NCI-H2196 (cell line): ENCODE results near the gene NCR2.

ENCODE experiments used
- DNase-seq: peaks from one replicate; lab custom pipeline; 2025; ENCODE audit not compliant: unreplicated experiment; lab: John Stamatoyannopoulos, UW

The NCR2 gene

DNA sequence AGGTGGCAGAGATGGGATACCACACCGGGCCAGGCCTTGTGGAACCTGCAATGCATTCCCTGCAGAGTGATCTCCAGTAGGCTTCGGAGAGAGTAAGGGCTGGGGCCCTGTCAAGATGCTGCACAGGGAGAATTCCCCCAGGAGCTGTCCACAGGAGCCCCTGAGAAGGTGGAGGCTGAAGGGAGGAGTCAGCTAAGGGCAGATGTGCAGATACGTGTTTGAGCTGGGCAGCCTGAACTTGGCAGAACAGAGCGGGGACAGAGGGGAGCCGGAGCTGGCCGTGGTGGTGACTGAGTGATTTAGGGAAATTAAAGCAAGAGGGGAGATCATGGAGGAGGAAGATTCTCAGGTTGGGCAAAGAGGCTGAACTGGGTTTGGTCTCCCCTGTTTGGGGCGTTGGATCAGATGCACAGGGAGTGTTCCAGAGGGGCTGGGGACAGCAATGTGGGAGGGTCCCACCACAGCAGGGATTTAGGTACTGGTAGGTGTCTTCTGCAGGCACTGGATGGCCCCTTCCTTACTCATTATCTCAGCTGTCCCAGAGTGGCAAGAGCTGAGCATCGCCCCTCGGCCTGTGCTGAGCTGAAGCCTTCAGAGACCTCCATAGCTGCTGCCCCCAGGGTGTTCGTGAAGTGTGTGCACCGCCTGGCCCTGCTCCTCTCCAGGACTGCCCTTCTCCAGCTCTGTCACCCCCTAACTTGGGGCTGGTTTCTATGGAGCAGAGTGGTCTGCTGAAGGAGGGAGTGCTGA is 3.8 kb upstream of the NCR2 start:
- DNase-seq = no peak

DNA sequence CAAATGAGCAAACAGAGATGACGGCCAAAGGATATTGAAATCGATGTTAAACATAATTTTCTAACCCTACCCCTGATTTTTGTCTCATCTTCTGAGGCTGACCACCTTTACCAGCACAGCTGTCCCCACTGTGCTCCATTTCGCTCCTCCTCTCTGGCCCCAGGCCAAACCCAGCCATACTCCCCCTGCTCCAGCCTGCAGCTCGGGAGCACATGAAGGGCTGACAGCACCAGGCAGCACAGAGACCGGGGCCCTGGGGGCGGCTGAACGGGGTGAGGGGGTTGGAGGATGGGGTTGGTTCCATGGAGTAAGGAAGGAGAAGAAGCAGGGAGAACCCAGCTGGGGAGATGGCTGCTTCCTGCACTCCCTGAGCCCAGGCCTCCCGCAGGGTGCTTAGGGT is 3.2 kb upstream of the NCR2 start:
- no peak for DNase-seq

DNA sequence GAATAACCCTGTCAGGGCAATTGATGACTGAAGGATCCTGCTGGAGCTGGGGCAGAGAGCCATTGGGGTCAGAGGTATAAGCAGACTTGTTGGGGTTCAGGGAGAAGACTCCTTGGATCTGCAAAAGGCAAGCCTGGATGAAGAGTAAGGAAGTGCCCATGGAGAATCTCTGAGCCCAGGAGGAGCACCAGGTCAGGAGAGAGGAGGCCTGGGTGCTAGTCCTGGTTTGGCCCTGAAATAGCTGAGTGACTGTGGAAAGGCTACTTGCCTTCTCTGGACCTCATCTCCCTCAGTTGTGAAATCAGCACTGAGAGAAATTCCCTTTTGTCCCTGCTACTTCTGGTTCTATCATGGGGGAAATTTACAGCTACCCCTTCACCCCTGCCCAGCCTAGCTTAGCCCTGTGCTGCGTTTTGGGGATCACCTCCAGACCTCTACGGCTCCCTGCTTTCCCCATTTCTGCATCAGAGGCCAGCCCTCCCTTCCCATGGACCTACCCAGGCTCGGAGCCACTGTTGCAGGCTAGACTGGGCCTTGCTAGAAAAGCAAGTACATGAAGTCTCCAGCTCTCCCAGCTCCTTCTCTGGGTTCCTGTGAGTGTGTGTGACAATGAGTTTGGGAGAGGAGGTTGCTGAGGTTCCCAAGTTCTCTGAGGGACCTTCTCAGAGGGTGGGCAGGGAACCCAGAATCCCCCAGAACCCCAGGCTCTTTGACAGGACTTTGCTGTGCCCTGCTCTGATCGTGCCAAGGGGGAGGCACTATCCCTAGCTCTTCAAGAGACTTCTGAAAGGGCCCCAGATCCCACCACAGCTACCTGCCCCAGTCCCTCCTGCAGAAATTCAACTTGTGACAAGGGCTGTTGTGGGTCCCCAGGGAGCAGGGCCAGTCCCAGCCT is 2.3 kb upstream of the NCR2 start:
- DNase-seq = no peak

DNA sequence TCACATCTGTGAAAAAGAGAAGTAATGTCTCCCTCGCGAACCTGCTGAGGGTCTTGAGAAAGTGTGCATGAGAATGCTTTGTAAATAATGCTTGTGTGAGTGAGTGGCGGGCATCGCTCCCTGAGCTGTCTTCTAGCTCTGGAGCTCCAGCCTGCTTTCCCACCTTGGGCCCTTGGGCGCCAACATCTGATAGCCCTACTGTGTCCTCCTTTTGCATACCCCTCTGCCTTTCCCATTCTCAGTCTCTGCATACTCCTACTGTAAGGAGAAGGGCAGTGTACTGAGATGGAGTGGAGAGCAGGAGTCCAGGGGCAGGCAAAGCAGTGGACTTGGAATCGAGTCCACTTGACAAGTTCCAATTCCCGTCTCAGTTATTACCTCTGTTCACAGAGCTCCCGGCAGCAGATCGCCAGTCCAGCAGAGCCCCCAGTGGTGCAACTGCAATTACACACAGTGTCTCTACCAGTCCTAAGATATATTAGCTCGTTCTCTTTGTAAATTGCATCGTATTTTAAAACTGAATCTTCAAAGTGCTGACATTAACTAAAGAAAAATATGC is 847 bp upstream of the NCR2 start:
- no peak for DNase-seq

DNA sequence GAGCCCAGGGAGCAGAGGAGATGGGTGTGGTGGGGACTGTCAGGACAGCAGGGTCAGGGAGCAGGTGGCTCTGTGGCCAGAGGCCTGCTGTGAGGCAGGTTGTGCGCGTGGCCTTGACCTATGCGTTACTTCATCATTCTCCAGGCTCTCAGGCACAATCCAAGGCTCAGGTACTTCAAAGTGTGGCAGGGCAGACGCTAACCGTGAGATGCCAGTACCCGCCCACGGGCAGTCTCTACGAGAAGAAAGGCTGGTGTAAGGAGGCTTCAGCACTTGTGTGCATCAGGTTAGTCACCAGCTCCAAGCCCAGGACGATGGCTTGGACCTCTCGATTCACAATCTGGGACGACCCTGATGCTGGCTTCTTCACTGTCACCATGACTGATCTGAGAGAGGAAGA is 535 bp downstream of the NCR2 start:
- DNase-seq = no peak

DNA sequence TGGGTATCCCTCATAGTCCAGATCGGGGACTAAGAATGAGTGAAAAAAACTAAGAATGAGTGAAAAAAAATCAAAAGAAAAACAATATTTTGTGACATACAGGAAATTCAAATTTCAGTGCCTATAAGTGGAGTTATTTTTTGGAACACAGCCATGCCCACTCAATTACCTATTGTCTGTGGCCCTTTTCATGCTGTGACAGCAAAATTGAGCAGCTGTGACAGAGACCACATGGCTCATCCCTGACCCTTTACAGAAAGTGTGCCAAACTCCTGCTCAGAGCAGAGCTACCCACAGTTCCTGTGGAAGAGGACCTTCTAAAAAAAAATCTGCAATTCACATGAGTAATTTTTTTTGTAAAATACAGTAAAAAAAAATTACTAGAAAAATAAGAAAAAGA is 1.4 kb downstream of the NCR2 start:
- no peak for DNase-seq

DNA sequence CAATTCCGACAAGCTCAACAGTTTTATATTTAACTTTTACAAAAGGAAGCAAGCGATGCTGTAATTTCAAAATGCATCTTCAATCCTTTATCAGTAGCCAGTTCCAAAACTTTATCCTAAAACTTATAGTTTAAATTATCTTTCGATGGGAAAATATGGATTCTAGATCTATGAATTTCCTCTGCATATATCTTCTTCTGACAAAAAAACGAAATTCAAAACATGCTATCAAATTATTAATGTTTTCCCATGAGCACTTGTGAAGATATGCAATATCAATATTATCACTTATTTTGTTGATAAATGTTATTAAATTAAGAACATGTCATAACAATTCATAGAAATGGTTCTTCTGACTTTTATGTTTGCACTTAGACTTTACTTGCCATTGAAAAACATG is 2.3 kb downstream of the NCR2 start:
- no peak for DNase-seq

DNA sequence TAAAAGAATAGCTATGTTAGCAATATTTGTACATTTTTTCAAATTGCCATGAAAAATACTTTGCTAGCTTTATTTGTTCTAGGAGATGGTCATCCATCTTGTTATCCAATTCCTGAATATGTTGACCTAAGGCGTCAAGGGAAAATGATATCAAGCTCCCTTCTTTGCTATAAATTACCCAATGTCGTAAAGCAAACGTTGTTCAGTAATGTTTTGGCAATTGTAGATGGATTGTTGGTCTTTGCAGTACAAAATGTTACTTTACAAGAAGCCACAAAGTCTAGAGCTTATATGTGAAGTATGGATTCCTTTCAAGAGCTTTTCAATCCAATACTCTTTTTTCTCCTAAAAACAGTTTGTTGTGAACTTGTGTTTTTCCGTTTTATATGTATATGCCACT is 3.3 kb downstream of the NCR2 start:
- no peak for DNase-seq

DNA sequence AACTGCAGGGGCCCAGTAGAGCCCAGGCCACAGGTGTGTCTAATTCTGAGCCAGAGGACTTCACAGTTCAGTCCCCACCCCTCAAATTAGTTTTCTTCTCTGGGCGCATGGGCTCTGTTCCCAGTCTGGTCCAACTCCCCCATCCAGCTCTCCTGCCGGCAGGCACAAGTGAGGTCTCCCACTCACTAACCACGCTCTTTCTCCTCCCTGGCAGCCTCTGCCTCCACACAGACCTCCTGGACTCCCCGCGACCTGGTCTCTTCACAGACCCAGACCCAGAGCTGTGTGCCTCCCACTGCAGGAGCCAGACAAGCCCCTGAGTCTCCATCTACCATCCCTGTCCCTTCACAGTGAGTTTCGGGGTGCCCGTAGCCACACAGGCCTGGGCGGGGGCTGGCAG is 6.2 kb downstream of the NCR2 start:
- DNase-seq = no peak

DNA sequence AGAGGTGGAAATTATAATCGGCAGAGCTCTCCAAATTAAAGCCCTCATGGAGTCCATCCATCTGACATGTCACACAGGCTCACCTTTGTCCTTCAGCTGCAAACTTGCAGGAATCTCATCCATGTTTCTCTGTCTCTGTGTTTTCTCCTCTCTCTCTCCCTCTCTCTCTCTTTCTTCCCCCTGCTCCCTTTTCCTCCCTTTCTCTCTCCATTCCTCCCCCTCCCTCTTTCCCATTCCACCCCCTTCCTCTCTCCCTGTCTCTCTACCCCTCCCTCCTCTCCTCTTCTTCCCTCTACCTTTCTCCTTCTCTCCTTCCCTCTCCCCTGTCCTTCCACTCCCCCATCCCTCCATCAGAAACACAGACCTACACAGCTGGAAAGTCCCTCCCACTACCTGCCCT is 6.8 kb downstream of the NCR2 start:
- DNase-seq = no peak

DNA sequence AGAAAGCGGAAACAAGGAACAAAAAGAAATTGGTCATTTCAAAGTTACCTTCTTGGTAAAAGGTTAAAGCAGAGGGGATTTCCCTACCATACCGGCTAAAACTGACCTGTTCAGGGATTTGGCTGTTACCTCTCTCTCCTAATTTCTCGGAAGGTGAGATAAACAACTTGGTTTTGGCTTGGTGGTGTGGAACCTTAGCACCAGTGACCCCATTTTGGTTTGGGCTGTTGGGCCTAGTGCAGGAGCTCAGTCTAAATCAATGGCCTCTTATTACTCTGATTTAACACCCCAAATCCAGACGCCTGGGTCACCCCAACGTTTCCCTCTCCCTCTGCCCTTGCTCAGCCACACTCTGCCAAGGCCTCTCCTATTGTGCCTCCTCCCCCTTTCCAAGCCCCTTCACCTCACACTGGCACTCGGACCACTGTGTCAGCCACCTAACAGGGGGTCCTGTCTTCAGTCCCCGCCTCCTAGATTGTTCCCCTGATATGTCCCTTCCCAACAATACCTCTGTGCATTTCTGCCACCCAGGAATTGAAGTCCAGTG is 8.3 kb downstream of the NCR2 start:
- DNase-seq = no peak

DNA sequence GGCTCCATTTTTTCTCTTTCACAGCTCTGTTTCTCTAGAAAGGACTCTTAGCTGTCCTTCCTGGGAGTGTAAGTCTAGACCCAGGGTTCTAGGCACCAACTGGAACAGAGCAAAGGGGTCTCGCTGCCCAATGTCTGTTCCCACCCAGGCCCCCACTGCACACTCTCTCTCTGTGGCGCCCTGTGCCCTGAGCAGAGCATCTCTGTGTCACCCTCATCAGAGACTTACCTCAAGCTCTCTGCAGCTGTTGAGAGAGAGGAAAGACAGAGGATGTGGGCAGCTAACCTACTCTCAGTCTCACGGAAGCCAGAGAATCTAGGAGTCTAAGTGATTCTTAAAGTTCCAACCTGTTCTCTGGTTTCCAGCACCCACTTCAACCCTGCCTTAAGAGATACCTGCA is 9.5 kb downstream of the NCR2 start:
- no peak for DNase-seq

DNA sequence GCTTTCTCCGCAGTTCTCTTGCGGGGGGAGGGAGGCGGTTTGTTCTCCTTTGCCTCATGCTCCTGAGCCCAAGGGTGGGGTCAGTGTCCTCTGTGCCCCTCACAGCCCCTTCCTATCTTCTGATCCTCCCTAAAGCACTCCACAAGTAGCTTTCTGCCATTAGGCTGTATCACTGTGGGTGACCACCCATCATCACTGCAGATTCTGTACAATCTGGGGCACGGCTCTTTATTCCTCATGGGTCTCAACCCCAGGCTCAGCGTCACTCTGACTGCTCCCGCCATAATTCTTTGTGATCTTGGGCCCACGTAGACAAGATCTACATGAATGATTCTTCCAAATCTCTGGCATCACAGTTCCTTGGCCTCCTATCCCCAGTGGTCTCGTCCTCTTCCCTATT is 10.5 kb downstream of the NCR2 start:
- DNase-seq = no peak

DNA sequence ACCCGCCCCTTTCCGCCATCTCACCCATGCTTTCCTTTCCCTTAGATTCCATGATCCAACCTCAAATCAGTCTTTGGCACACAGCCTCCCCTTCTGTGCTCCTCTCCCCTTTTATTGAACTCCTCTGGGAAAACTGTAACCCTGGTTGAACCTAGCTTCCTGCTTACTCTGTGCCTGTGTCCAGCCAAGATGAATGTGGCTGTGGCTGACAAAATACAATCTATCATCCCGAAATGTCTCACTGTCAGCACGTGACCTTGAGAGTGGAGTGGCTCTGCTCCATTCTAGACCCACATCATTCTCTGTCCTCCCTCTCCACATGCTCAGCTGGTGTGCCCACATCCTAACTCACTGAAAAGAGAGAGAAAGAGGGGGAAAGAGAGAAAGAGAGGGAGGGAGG is 11.0 kb downstream of the NCR2 start:
- DNase-seq = no peak

DNA sequence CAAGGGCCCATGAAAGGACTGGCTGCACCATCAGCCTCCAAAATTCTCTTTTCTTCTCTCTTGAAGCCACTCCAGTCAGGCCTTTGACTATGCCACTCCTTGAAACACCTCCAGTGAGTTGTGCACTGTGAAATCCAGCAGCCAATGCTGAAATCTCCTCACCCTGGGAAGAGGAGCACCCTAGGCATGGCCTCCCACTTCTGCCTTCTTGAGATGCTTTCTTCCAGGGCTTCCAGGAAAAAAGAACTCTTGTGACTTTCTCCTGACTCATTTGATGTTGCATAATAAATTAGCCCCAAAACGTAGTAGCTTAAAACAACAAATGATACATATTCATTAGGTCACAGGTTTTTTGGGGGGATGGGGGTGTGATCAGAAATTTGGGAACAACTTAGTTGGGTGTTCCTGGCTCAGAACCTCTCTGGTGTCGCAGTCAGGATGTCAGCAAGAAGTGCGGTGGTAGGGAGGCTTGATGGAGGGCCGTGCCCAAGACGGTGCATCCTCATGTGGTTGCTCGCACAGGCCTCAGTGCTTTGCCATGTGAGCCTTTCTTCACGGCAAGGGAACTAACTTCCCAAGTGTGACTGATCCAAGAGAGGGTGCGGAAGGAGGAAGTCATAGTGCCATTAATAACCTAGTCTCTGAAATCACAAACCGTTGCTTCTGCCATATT is 12.1 kb downstream of the NCR2 start:
- DNase-seq = no peak

DNA sequence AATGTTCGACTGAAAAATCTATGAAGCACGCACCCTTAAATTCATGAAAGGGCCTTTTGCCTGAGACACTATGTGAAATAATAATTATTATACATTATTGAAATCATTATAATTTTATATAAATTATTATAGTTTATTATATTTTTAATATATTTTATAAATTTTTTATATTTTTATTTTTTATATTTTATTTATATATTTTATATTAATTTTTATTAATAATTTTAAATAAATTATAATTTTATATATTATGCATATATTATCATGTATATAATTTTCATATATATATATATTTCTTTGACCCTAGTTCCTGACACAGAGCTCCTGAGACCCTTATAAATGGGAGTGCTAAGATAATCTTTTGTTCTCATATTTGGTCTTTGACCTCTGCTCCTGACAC is 13.5 kb downstream of the NCR2 start:
- no peak for DNase-seq

DNA sequence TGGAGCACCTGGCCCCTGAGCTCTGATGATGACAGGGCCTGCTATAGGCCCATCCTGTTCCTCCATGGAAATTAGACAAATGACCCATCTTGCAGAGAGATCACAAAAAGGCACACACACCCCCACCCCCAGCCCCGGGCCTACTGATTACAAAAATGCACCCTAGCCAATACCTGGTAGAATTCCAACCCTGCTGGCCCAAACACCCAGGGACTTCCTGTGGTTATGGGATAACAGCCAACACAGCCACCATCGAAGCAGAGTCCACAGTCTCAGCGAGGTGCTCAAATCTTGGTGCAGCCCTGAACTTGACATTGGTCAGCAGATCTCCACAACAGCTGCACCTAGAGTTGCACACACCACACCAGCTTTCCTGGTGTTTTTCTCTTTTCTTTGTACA is 17.0 kb downstream of the NCR2 start:
- peak; percentile 25 for DNase-seq

DNA sequence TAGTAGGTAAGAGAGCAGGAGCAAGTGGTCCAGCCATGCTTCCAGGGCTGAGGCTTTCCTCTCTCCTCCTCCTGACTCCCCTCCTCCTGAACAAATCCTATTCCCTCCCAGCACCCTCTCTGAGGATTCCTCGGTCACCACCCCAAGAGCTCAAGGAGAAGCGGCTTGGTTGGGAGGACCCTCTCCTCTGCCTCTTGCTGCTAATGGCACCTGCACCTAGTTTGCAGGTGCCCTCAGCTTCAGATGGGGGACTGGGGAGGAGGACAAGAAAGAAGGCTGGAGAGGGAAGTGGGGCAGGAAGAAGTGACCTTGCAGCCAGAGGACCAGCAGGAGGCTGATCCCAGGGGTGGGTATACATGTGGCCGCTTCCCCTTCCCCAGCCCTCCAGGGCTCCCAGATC is 17.5 kb downstream of the NCR2 start:
- no peak for DNase-seq

DNA sequence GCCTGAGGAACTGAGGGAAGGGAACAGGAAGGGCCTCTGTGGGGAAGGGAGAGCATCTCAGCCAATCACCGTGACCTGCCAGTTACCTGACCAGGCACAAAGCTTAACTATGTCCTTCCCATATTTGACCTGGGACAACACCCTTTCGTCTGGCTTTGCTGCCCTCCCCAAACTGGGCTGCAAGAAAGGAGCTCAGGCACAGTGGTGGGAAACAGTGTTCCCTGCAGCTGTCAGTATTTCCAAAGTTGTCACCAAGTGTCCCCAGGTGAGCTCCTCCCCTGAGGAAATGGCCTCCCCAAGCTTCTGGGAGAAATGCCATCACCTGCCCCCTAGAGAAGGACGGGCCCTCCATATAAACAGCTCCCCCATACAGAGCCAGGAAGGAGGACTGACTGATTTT is 17.9 kb downstream of the NCR2 start:
- no peak for DNase-seq

DNA sequence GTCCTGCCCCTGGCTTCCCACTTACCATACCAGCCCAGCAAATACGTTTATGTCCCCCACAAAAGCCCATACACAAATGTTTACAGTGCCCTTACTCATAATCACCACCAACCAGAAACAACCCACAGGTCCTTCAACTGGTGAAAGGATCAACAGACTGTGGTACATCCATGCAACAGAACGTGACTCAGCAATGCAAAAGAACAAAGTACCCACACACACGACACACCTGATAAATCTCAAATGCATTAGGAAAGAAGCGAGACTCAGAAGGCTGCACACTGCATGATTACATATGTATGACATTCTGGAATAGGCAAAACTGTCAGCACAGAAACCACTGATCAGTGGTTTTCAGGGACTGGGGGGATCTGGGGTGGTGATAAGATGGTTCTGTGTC is 20.5 kb downstream of the NCR2 start:
- DNase-seq = no peak

DNA sequence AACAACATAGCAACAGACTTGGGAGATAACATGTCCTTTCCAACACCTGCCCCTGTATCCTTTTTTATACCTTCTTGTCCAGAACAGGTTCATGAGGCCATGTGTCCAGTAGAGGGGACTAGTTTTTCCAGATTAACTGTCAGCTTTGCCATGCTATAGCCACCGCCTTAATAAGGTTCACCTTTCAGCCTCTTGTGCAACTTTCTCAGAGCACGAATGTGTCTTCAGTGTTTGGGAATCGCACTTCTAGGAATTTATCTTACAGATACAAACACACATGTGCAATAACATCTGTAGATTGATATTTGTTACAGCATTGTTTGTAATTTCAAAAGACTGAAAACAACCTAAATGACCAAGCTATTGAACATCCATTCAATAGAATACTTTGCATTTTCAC is 21.4 kb downstream of the NCR2 start:
- DNase-seq = peak; percentile 9
